Lung (tissue), 16 donors: ENCODE results near the gene NTS. TPM values are rescaled to one million over a fixed set of nuclear protein-coding genes. Genes with fewer than 3 reads are reported as not detected.
A peak's percentile ranks its signal among the peaks of the same experiment; 100 is the strongest.

Experiments used
- ATAC-seq: fragments of 200-7000 bp; cut with Tn5 transposase; one replicate; pipeline ENCODE4 v1.9.1; 2020; ENCODE audit warnings: moderate number of reproducible peaks; ENCODE audit not compliant: insufficient read depth, low FRiP score
- DNase-seq, 3 donors: peaks; one replicate each; pipeline ENCODE4 v3.0.0-alpha.2; 2013 to 2017
- H3K27ac ChIP-seq, 2 donors: one replicate each; pipeline ENCODE4 v1.5.1; 2013; ENCODE audit warnings: mild to moderate bottlenecking in 2 of 2, moderate library complexity in 2 of 2, control low read depth in 1 of 2, inconsistent platforms in 1 of 2, low read depth in 1 of 2, low read length in 1 of 2
- H3K27me3 ChIP-seq, 3 donors: one replicate each; pipeline ENCODE4 v1.5.1; 2013; ENCODE audit warnings: low read length in 2 of 3; ENCODE audit not compliant: control insufficient read depth in 3 of 3, insufficient read depth in 3 of 3
- H3K36me3 ChIP-seq, 4 donors: one replicate each; pipeline ENCODE4 v1.5.1; 2013; ENCODE audit warnings: low read length in 4 of 4, mild to moderate bottlenecking in 1 of 4, moderate library complexity in 1 of 4; ENCODE audit not compliant: control insufficient read depth in 4 of 4, insufficient read depth in 4 of 4
- H3K4me1 ChIP-seq, 5 donors: one replicate each; pipeline ENCODE4 v1.5.1; 2013; ENCODE audit warnings: low read length in 5 of 5, mild to moderate bottlenecking in 2 of 5, moderate library complexity in 1 of 5; ENCODE audit not compliant: control insufficient read depth in 5 of 5, insufficient read depth in 5 of 5
- H3K4me3 ChIP-seq: one replicate; pipeline ENCODE4 v1.5.1; 2013; ENCODE audit warnings: mild to moderate bottlenecking, control low read depth, moderate library complexity
- H3K9ac ChIP-seq, 2 donors: one replicate each; pipeline ENCODE4 v1.5.1; 2013; ENCODE audit warnings: low read length in 2 of 2, control low read depth in 1 of 2; ENCODE audit not compliant: insufficient read depth in 1 of 2
- H3K9me3 ChIP-seq, 4 donors: one replicate each; pipeline ENCODE4 v1.5.1; 2013; ENCODE audit warnings: low read length in 3 of 4, mild to moderate bottlenecking in 1 of 4, moderate library complexity in 1 of 4; ENCODE audit not compliant: control insufficient read depth in 4 of 4, insufficient read depth in 3 of 4
- CTCF ChIP-seq: IDR thresholded peaks from 2 replicates; pipeline ENCODE4 v1.5.1; 2012; ENCODE audit warnings: mild to moderate bottlenecking; ENCODE audit errors: control extremely low read depth, extremely low read depth
- WGBS, 2 donors: extraction: QIAGEN DNeasy Blood & Tissue Kit; methylation state at CpG; one replicate each; pipeline ENCODE4 v1.1.7; 2013; 5-methylcytosine and 5-hydroxymethylcytosine counted together
- long read RNA-seq, 5 donors: transcript quantifications; one replicate each; lab custom pipeline, GENCODE V29; 2026
- polyA plus RNA-seq, 2 donors: library from polyadenylated mRNA; stranded (reverse); fragments of 200-250 nt; gene quantifications; one replicate each; pipeline ENCODE4 v1.2.1, GENCODE V29; 2013
- total RNA-seq, 2 donors: library from RNA; depleted of rRNA in 1 of 2; stranded (reverse); fragments of >200 nt in 1 of 2; gene quantifications; one replicate each; pipeline ENCODE4 v1.2.1, GENCODE V29; 2014 to 2021
- donor health status: control.
- donor health status: control.
- donor health status: Bipolar disorder and iron deficiency.
- donor health status: healthy.
- donor health status: DM: yes; HTN: yes; CAD: no.

NTS gene
- total RNA-seq (1 to 10 TPM in 1 of 2 donors, under 1 TPM in 1; 0.86 to 2.0 TPM), polyA plus RNA-seq (1 to 10 TPM in 1 of 2 donors, under 1 TPM in 1; 0.10 to 1.4 TPM)
- long read RNA-seq, donor 1, partial matches to known transcripts, result 0 of 1 reads
- long read RNA-seq, donor 1, other reads (novel, unspliced or antisense), result 0 of 1 reads
- long read RNA-seq, donor 2, partial matches to known transcripts, result 0 of 1 reads
- long read RNA-seq, donor 2, other reads (novel, unspliced or antisense), result 0 of 1 reads
- long read RNA-seq, donor 3, partial matches to known transcripts, result 0 of 2 reads
- long read RNA-seq, donor 3, other reads (novel, unspliced or antisense), result 0 of 2 reads
- long read RNA-seq, donor 4, partial matches to known transcripts, result 0 of 3 reads
- long read RNA-seq, donor 4, other reads (novel, unspliced or antisense), result 0 of 3 reads
- long read RNA-seq, donor 5, transcript NTS-201 (4 exons, 1,237 nt), result major isoform, 7 of 7 reads
- long read RNA-seq, donor 5, partial matches to known transcripts, result 0 of 7 reads
- long read RNA-seq, donor 5, other reads (novel, unspliced or antisense), result 0 of 7 reads

- Histone ChIP-seq H3K36me3 (no peaks in the 10 kb centered on the region), H3K4me3 (no peak within 1 kb of the TSS), H3K9ac (no peak within 1 kb of the TSS), H3K4me1 (no peaks in the 10 kb centered on the region), H3K27me3 (no peaks in the 10 kb centered on the region), H3K27ac (no peak within 1 kb of the TSS), H3K9me3 (no peaks in the 10 kb centered on the region)
- ATAC-seq (no peak), DNase-seq (peak in 2 of 3 donors; percentile 16 to 18)
- TF ChIP-seq CTCF, result no peak
- WGBS, 2 donors, result 36 to 44% methylated on average over 3 of the region's 3 CpGs
Measured at GRCh38 chr12:85874031-85874461, at the start of gene NTS. Gene NTS, plus strand, starts transcription at chr12:85874295. Its CDS starts 109 bp downstream, at chr12:85874404.

GRCh38 chr12:85825746-85826145 lies 48.3 kb upstream of the NTS start:
- no peak for DNase-seq

GRCh38 chr12:85828576-85828975 lies 45.5 kb upstream of the NTS start:
- Histone ChIP-seq H3K4me1 (peaks cover 0 to 8% (median 0%) of the 10 kb centered on the region in 5 donors), H3K36me3 (no peaks in the 10 kb centered on the region), H3K27ac (no peak overlapping the region), H3K9me3 (no peaks in the 10 kb centered on the region), H3K27me3 (no peaks in the 10 kb centered on the region), H3K9ac (no peak overlapping the region), H3K4me3 (no peak overlapping the region)
- WGBS, 2 donors, result 88 to 91% methylated on average over 1 of the region's 1 CpG
- no peak for DNase-seq
- no peak for TF ChIP-seq CTCF
- no peak for ATAC-seq

More at GRCh38 chr12:85825746-85826145, 48.3 kb upstream of the NTS start:
- no peak for ATAC-seq
- H3K9me3 ChIP-seq, result no peaks in the 10 kb centered on the region
- no peak overlapping the region for H3K4me3 ChIP-seq
- H3K4me1 ChIP-seq, result peaks cover 0 to 6% (median under 1%) of the 10 kb centered on the region in 5 donors
- H3K36me3 ChIP-seq, result no peaks in the 10 kb centered on the region
- no peak for TF ChIP-seq CTCF
- no peaks in the 10 kb centered on the region for H3K27me3 ChIP-seq
- no peak overlapping the region for H3K27ac ChIP-seq
- H3K9ac ChIP-seq, result no peak overlapping the region
